Measurements from ENCODE around the gene FANCI.

FANCI gene

DNA sequence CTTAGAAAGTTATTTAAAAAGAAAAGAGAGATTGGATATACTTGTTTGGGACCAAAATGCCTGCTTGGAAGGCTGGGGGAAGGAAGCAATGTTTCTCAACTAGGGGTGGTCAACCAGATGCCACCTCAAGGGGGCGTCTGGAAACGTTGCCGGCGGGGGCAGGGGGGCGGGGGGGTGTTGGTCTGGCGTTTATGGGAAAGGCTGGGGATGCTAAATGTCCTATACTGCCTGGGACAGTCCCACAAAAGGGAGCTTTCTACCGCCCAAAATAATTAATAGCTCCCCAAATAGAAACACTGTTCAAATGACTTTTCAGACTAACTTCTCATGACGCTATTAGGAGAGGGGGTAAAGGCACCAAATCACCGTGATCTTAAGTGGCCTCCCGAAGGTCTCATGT lies 88.7 kb downstream of the FANCI start:
- TF ChIP-seq, protein P1, sequence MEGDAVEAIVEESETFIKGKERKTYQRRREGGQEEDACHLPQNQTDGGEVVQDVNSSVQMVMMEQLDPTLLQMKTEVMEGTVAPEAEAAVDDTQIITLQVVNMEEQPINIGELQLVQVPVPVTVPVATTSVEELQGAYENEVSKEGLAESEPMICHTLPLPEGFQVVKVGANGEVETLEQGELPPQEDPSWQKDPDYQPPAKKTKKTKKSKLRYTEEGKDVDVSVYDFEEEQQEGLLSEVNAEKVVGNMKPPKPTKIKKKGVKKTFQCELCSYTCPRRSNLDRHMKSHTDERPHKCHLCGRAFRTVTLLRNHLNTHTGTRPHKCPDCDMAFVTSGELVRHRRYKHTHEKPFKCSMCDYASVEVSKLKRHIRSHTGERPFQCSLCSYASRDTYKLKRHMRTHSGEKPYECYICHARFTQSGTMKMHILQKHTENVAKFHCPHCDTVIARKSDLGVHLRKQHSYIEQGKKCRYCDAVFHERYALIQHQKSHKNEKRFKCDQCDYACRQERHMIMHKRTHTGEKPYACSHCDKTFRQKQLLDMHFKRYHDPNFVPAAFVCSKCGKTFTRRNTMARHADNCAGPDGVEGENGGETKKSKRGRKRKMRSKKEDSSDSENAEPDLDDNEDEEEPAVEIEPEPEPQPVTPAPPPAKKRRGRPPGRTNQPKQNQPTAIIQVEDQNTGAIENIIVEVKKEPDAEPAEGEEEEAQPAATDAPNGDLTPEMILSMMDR (IDR thresholded peaks at IDR 0.05; ENCODE audit: borderline replicate concordance, insufficient read depth, low read depth, low read length) = peak; percentile 51; the same call in 1 of the 2 replicates
- H3K4me3 ChIP-seq (ENCODE audit: low read depth, low read length) = peak overlapping the region; percentile 1

DNA sequence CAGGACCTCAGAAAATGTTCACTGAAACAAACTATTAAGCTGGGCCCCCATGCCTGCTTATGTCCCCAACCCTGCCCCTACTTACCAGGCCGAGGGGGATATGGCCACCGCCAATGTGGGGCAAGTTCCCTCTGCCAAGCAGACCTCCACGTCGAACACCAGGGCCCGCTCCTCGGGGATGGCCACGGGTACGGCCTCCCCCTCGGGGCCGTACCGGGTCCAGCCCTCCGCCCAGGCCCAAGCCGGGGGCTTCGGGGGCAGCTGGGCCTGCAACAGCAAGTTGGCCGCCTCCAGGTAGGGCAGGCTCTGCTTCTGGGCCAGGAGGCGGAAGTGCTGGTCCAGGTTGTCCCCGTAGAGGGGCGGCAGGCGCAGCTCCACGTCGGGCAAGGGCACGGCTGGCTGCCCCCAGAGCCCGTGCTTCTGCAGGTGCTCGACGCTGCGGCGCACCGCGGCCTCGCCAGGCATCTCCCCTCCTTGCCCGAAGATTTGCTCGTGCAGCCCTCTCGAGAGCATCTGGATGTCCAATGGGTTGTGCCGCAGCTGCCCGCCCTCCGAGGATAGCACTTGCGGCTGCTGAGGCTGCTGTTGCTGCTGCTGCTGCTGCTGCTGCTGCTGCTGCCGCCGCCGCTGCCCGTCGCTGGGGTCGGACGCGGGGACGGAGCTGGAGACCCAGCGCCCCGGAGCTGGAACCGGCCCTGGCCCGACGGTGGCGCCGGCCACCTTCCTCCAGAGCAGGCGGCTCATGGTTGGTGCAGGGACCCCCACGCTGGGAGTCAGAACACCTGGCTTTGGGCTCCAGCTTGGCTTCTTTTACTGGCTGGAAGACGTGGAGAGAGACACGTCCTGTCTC lies 89.5 kb downstream of the FANCI start:
- TF ChIP-seq, protein P1 (IDR thresholded peaks at IDR 0.05; ENCODE audit: borderline replicate concordance, insufficient read depth, low read depth, low read length) = no peak
- peak overlapping the region; percentile 94 for H3K4me3 ChIP-seq (ENCODE audit: low read depth, low read length)

DNA sequence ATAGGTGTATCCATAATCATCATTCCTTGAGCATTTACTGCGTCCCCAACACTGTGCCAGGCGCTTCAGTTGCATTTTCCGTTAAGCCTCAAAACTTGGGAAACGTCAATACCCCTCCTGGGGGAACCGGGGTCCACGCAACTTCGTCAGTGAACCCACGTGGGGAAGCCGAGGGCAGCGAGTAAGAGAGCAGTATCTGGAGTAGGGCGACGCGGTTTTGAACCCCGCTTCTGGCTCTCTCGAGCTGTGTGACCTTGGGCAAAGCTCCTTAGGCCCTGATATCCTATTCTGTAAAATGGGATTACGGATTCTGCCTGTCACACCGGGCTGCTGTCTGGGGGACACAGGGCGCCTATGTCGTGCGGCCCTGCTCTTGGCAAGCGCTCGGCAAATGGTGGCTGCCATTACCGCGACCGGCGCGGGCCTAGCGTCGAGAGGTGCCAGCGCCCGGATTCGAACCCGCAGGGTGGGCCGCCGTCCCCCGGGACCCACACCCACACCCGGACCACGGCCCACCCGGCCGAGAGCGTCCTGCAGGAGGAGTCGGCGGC lies 90.3 kb downstream of the FANCI start:
- H3K4me3 ChIP-seq (ENCODE audit: low read depth, low read length) = peak overlapping the region; percentile 94
- TF ChIP-seq, protein P1 (IDR thresholded peaks at IDR 0.05; ENCODE audit: borderline replicate concordance, insufficient read depth, low read depth, low read length) = no peak

- H3K4me3 ChIP-seq (ENCODE audit: low read depth, low read length) = peak within 1 kb of the TSS; percentile 94
- TF ChIP-seq, protein P1 (IDR thresholded peaks at IDR 0.05; ENCODE audit: borderline replicate concordance, insufficient read depth, low read depth, low read length) = no peak
These were observed 90.9 kb downstream of the FANCI start, which contains the start of gene POLG for GRCh38 chr15:89334510-89335297. Gene POLG, minus strand, starts transcription at chr15:89334824. Its CDS starts 1,070 bp downstream, at chr15:89333754.

GRCh38 chr15:89335298-89336041 lies 91.7 kb downstream of the FANCI start:
- H3K4me3 ChIP-seq (ENCODE audit: low read depth, low read length) = peak overlapping the region; percentile 71
- TF ChIP-seq, protein P1 (IDR thresholded peaks at IDR 0.05; ENCODE audit: borderline replicate concordance, insufficient read depth, low read depth, low read length) = no peak

DNA sequence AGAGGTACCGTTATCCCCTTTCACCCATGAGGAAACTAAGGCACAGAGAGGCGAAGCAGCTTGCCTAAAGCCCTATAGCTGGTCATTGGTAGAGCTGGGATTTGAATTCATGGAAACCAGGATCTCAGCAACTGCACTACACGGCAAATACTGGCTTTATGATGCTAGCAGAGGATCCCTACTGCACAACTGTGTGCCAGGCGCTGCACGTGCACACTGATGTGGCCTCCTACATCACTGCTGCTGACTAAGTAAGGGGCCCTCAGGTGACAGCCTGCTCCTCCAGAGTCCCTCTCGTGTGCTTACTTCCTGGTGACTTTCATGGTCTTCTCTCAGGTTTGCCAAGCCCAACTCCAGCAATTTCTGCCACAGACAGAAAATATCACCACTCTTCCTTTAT lies 94.3 kb downstream of the FANCI start:
- H3K4me3 ChIP-seq (ENCODE audit: low read depth, low read length) = no peak overlapping the region
- TF ChIP-seq, protein P1 (IDR thresholded peaks at IDR 0.05; ENCODE audit: borderline replicate concordance, insufficient read depth, low read depth, low read length) = no peak

Measured in GM12875 (cell line).